Ovary (tissue), 3 donors: ENCODE data around the gene HCAR1.

Source experiments
- EP300 ChIP-seq: sonication (generic); formaldehyde crosslinking; IDR thresholded peaks from one replicate; pipeline ENCODE4 v1.6.1; 2017; ENCODE audit warnings: antibody characterized with exemption
- POLR2A ChIP-seq: fragments of 450-650 bp; IDR thresholded peaks from one replicate; pipeline ENCODE4 v1.6.1; 2017; ENCODE audit warnings: antibody characterized with exemption, mild to moderate bottlenecking, moderate library complexity
- TF ChIP-seq, protein P1 (sequence below), 3 donors: fragments of 450-650 bp in 2 of 3; fragments of 200-600 bp in 1 of 3; IDR thresholded peaks; one replicate each; pipeline versions ENCODE4 v1.5.1 to v1.8.0; 2016 to 2022; ENCODE audit warnings: antibody characterized with exemption in 3 of 3, mild to moderate bottlenecking in 1 of 3
- donor health status: DM: no; HTN: no; CAD: no.

DNA sequence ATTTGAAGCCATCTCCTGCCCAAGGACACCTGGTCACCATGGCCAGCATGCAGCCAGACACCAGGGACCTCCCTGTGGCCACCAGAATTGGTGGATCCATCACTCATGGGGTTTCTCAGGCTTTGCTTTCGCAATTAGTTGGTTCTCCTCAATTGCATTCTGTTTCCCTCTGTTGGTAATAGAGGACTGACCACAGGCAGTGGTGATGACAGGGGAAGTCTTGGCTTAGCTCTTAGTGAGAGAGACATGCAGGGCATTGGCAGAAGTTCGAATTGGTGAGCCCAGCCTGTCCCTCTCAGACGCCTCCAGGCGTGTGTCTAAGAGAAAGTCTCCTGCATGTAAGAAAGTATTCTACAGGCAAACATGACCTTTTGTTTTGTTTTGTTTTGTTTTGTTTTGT lies 48.8 kb downstream of the HCAR1 start:
- TF ChIP-seq, protein P1, sequence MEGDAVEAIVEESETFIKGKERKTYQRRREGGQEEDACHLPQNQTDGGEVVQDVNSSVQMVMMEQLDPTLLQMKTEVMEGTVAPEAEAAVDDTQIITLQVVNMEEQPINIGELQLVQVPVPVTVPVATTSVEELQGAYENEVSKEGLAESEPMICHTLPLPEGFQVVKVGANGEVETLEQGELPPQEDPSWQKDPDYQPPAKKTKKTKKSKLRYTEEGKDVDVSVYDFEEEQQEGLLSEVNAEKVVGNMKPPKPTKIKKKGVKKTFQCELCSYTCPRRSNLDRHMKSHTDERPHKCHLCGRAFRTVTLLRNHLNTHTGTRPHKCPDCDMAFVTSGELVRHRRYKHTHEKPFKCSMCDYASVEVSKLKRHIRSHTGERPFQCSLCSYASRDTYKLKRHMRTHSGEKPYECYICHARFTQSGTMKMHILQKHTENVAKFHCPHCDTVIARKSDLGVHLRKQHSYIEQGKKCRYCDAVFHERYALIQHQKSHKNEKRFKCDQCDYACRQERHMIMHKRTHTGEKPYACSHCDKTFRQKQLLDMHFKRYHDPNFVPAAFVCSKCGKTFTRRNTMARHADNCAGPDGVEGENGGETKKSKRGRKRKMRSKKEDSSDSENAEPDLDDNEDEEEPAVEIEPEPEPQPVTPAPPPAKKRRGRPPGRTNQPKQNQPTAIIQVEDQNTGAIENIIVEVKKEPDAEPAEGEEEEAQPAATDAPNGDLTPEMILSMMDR (IDR thresholded peaks at IDR 0.05) = no peak
- no peak for TF ChIP-seq POLR2A
- no peak for TF ChIP-seq EP300
